ENCODE results near the gene STAT5B. TPM values are rescaled to one million over a fixed set of nuclear protein-coding genes. Genes with fewer than 3 reads are reported as not detected.
A peak's percentile ranks its signal among the peaks of the same experiment; 100 is the strongest.

STAT5B gene
- polyA plus RNA-seq, 1 experiment = 34.0 TPM

GRCh38 chr17:42153919-42154742 lies 122.1 kb downstream of the STAT5B start:
- Histone ChIP-seq H3K27ac (ENCODE audit: low read depth, low read length) (peak overlapping the region; percentile 57), H3K27me3 (ENCODE audit: control insufficient read depth, insufficient read depth, low read length) (no peaks in the 10 kb centered on the region), H3K9me3 (ENCODE audit: control insufficient read depth, insufficient read depth, low read length) (no peaks in the 10 kb centered on the region; the same call in 1 of the 2 replicates), H3K4me3 (ENCODE audit: low read depth, low read length) (peak overlapping the region; percentile 99)
- CTCF ChIA-PET = interaction anchor here (1.1 kb wide), 1 partner anchor 11 kb away, joined by 5 read pairs; no protein-coding TSS in a partner anchor
- TF ChIP-seq CTCF (IDR thresholded peaks at IDR 0.05; ENCODE audit: low read depth, low read length) = no peak
- POLR2A ChIA-PET = interaction anchor here (0.6 to 1.6 kb wide), 3 partner anchors 12 to 151 kb away, joined by 3 to 9 read pairs (median 4); no protein-coding TSS in a partner anchor
- no peak for DNase-seq (ENCODE audit: low read depth, low spot score)

Other genes with a start within 250 kb of the STAT5B start
- gene C17orf113, start 225.8 kb downstream of the STAT5B start, polyA plus RNA-seq (2011; rRNA removed) = 0.07 and 0.09 TPM in 2 replicates
- gene ZNF385C, start 177.9 kb downstream of the STAT5B start, polyA plus RNA-seq (2011; rRNA removed) = not detected in 2 replicates
- 2.0 and 2.9 TPM in 2 replicates for gene DHX58, start 163.7 kb downstream of the STAT5B start, polyA plus RNA-seq (2011; rRNA removed)
- 13.6 and 15.5 TPM in 2 replicates for gene KAT2A, start 155.0 kb downstream of the STAT5B start, polyA plus RNA-seq (2011; rRNA removed)
- not detected in 2 replicates for gene HSPB9, start 153.6 kb downstream of the STAT5B start, polyA plus RNA-seq (2011; rRNA removed)
- gene RAB5C, start 121.4 kb downstream of the STAT5B start, polyA plus RNA-seq (2011; rRNA removed) = 134 and 163 TPM in 2 replicates
- gene KCNH4, start 95.2 kb downstream of the STAT5B start, polyA plus RNA-seq (2011; rRNA removed) = 0.01 and 0.02 TPM in 2 replicates
- gene HCRT, start 90.9 kb downstream of the STAT5B start, polyA plus RNA-seq (2011; rRNA removed) = not detected in 2 replicates
- 5.1 and 7.0 TPM in 2 replicates for gene GHDC, start 81.9 kb downstream of the STAT5B start, polyA plus RNA-seq (2011; rRNA removed)
- gene STAT5A, start 12.1 kb upstream of the STAT5B start, polyA plus RNA-seq (2011; rRNA removed) = 3.9 and 5.3 TPM in 2 replicates
- 77.1 and 83.4 TPM in 2 replicates for gene STAT3, start 112.1 kb upstream of the STAT5B start, polyA plus RNA-seq (2011; rRNA removed)
- gene CAVIN1, start 146.9 kb upstream of the STAT5B start, polyA plus RNA-seq (2011; rRNA removed) = 326 and 390 TPM in 2 replicates
- 22.3 and 30.8 TPM in 2 replicates for gene ATP6V0A1, start 182.5 kb upstream of the STAT5B start, polyA plus RNA-seq (2011; rRNA removed)